Sigmoid colon (tissue), 4 donors: Measurements from ENCODE around the gene MND1.

ENCODE experiments used
- EP300 ChIP-seq, 4 donors: sonication (generic); formaldehyde crosslinking; IDR thresholded peaks; one replicate each; pipeline ENCODE4 v1.6.1; 2017; ENCODE audit warnings: antibody characterized with exemption in 4 of 4
- POLR2AphosphoS5 ChIP-seq, 4 donors: sonication (generic); formaldehyde crosslinking; IDR thresholded peaks; one replicate each; pipeline ENCODE4 v1.6.1; 2017; ENCODE audit warnings: antibody characterized with exemption in 4 of 4

DNA sequence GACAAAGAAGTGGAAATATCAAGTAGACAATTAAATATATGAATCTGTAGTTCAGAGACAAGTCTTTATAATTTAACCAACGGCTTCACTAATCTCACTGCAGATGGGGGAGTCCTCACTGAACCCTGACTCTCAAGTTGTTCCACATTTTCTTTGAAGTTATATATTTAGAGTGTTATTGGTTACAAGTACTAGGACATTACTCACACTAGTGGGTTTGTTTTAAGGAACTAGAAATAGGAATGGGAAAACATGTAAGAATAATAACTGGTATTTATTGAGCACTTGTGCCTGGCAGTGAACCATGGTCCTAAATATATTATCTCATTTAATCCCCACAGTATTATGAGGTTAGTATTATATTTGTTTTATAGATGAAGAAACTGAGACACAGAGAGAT, 22.0 kb downstream of the MND1 start:
- TF ChIP-seq POLR2AphosphoS5 (IDR thresholded peaks at IDR 0.05) = no peak
- no peak for TF ChIP-seq EP300 (IDR thresholded peaks at IDR 0.05)
